Ectodermal cell (in vitro differentiated cells): ENCODE measurements around the gene ERC2.

ENCODE experiments used
- H3K27ac ChIP-seq: 2 replicates; pipeline ENCODE4 v1.7.0; 2013; ENCODE audit warnings: mild to moderate bottlenecking, low read depth, low read length; ENCODE audit not compliant: insufficient read depth, poor library complexity, severe bottlenecking
- H3K27me3 ChIP-seq: 2 replicates; pipeline ENCODE4 v1.7.0; 2013; ENCODE audit warnings: mild to moderate bottlenecking, low read length; ENCODE audit not compliant: insufficient read depth, control insufficient read depth, poor library complexity, severe bottlenecking
- H3K36me3 ChIP-seq: one replicate; pipeline ENCODE4 v1.7.0; 2013; ENCODE audit warnings: low read length; ENCODE audit not compliant: control insufficient read depth, insufficient read depth
- H3K4me1 ChIP-seq: one replicate; pipeline ENCODE4 v1.7.0; 2013; ENCODE audit warnings: low read length; ENCODE audit not compliant: control insufficient read depth, insufficient read depth
- H3K4me3 ChIP-seq: 2 replicates; pipeline ENCODE4 v1.7.0; 2013; ENCODE audit warnings: low read depth, low read length, control low read depth; ENCODE audit not compliant: insufficient read depth
- H3K9me3 ChIP-seq: 2 replicates; pipeline ENCODE4 v1.7.0; 2013; ENCODE audit warnings: mild to moderate bottlenecking, low read length, moderate library complexity; ENCODE audit not compliant: control insufficient read depth
- WGBS, 2 experiments: methylation state at CpG; one replicate each; pipeline ENCODE4 v1.1.7; 2013; ENCODE audit warnings: missing lambda C conversion rate in 2 of 2; 5-methylcytosine and 5-hydroxymethylcytosine counted together

Gene ERC2

DNA sequence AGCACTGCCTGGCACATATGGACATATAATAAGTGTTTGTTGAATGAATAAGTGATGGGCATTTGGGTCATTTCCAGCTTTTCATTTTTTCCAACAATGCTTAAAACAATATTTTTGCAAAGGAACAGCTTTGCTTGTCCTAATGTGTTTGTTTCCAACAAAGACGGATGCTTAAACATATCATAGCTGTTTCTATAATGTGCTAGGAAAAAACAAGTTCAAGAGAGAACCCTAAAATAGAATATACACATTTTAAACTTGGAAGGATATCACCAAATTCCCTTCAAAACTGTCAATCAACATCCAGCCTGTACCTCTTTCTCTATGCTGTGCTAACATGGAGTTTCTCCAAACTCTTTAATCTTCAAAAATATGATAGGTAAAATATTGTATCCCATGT is 756.6 kb downstream of the ERC2 start:
- WGBS, 2 experiments, result 92% methylated on average over 1 of the region's 1 CpG; no CpG with 5 or more reads in 1 of the 2 experiments
- Histone ChIP-seq H3K4me1 (no peaks in the 10 kb centered on the region), H3K9me3 (no peaks in the 10 kb centered on the region), H3K36me3 (no peaks in the 10 kb centered on the region), H3K27me3 (no peaks in the 10 kb centered on the region), H3K4me3 (no peak overlapping the region), H3K27ac (no peak overlapping the region)

DNA sequence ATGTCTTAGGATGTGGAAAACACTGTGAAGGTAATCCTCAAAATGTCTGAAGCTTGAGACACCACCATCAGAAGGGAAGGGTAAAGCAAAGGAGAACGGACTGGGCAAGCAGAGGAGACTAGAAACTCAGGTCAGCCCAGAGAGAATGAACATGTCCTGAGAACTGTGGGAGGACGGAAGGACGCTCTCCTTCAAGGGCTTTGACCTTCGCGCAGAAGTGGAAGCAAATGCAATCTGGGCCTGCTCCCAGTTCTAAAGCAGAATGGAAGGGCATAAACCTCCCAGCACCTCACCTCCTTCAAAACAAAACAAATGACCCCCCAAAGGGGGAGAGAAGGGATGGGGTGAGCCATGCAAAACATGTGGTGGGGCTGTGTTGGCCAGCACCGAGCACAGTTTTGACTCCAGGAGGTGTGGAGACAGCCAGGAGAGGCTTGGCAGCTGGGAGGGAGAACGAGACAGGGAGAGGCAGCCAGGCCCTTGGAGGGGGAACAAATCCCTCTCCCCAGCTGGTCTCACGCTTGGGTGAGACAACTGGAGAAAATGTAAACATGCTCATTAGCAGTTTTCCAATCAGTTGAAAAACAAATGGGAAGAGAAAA is 758.8 kb downstream of the ERC2 start:
- no peaks in the 10 kb centered on the region for H3K4me1 ChIP-seq
- H3K36me3 ChIP-seq, result no peaks in the 10 kb centered on the region
- 91 to 95% methylated on average over 8 of the region's 8 CpGs for WGBS, 2 experiments
- H3K4me3 ChIP-seq, result no peak overlapping the region
- no peaks in the 10 kb centered on the region for H3K27me3 ChIP-seq
- no peaks in the 10 kb centered on the region for H3K9me3 ChIP-seq
- H3K27ac ChIP-seq, result no peak overlapping the region

DNA sequence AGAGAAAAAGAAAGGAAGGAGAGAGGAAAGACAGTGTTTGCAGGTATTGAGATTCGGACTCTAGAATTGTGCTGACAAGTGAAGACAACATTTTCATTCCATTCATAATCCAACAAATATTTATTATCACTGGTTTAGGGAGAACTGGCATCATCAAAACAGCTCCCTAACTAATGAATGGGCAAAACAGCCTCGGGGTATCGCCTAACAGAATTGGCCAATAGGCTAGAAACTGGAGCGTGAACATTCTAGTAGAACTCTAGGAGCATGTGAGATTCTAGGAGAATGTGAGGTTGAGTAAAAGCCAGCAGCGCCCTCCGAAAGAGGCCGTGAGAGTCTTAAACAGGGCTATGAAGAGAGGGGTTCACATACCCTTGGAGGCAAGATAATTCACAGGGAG is 759.3 kb downstream of the ERC2 start:
- Histone ChIP-seq H3K4me3 (no peak overlapping the region), H3K36me3 (no peaks in the 10 kb centered on the region), H3K27me3 (no peaks in the 10 kb centered on the region), H3K4me1 (no peaks in the 10 kb centered on the region), H3K27ac (no peak overlapping the region), H3K9me3 (no peaks in the 10 kb centered on the region)
- 96 to 97% methylated on average over 6 to 7 of the region's 7 CpGs for WGBS, 2 experiments

DNA sequence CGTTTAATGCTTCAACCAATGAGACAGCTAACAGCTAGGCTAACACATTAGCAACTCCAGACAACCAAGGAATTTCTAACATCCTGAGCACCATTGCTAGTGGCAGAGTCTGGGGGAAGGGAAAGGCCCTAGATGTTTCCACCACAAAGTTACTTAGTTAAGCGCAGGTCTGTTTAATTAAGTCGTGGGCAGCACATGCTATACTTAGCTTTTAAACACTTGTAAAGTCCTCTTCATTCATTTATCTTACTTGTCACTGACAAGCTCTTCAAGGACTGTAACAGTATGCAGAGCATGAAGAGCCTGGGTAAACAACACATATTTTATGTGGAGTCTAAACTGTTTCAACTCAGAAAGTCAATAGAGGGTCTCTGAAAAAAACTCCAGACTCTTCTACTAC is 760.0 kb downstream of the ERC2 start:
- WGBS, 2 experiments, result 91 to 95% methylated on average over 3 of the region's 3 CpGs

DNA sequence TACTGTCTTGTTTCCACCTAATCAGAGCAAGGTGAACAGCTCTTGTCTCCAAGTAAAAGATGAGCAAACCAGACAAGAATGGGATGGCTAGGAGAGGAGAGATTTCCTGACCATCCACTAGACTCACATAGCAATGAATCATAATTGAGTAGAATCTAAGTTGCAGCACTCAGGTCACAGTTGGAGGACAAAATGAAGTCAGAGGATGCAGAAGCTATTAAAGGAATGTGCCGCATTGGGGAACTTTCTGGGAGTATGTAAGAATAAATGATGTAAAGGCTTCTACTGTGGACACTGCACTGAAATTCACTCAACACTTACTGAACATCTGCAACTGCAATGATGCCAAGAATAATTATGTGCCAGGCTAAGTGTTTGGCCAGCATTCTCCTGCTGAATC is 763.7 kb downstream of the ERC2 start:
- H3K27me3 ChIP-seq, result no peaks in the 10 kb centered on the region
- no peaks in the 10 kb centered on the region for H3K4me1 ChIP-seq
- no peak overlapping the region for H3K4me3 ChIP-seq
- H3K9me3 ChIP-seq, result no peaks in the 10 kb centered on the region
- no peaks in the 10 kb centered on the region for H3K36me3 ChIP-seq
- WGBS, 2 experiments, result no CpG with 5 or more reads among the region's 1 CpG
- H3K27ac ChIP-seq, result no peak overlapping the region

More for the DNA sequence above, 760.0 kb downstream of the ERC2 start:
- Histone ChIP-seq H3K27me3 (no peaks in the 10 kb centered on the region), H3K4me3 (no peak overlapping the region), H3K27ac (no peak overlapping the region), H3K36me3 (no peaks in the 10 kb centered on the region), H3K9me3 (no peaks in the 10 kb centered on the region), H3K4me1 (no peaks in the 10 kb centered on the region)

DNA sequence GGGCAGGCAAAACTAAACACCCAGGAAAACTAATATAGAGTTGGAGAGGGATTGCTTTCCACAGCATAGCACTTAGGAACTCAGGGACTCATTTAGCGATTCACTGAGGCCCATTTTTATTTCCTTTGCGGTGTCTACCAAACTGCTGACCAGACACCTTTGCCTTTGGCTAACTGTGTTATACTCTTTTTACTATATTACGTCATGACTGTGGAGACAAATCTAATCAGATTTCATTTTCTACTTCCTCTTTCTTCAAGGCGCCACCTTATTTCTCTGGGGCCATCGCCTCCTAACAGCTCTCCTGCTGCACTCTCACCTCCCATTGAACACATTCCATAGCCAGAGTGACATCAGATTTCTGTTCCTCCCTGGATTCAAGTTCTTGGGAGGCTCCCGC is 765.4 kb downstream of the ERC2 start:
- Histone ChIP-seq H3K9me3 (no peaks in the 10 kb centered on the region), H3K27ac (no peak overlapping the region), H3K4me1 (peaks cover 8% of the 10 kb centered on the region), H3K36me3 (no peaks in the 10 kb centered on the region), H3K4me3 (no peak overlapping the region), H3K27me3 (no peaks in the 10 kb centered on the region)
- WGBS, 2 experiments, result 93 to 96% methylated on average over 6 of the region's 6 CpGs

DNA sequence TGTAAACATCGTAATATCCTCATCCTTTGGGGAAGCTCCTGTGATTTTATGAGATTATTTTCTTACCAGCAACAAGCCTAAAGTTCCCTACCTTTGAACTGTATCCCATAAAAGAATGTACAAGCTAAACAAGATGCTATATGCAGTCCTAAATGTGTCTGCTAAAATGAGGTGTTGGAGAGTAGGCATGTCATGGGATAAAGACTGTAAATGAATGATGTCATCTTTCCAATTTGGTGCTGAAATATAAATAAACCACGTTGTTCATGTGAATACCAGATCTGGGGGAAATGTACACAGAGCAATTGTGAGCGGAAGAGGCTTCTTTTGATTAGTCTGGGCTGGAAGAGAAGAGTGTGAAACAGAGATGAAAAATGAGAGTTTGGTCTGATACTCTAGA is 766.3 kb downstream of the ERC2 start:
- 95 to 96% methylated on average over 3 of the region's 3 CpGs for WGBS, 2 experiments
- H3K36me3 ChIP-seq, result no peaks in the 10 kb centered on the region
- H3K27me3 ChIP-seq, result no peaks in the 10 kb centered on the region
- H3K4me3 ChIP-seq, result no peak overlapping the region
- no peaks in the 10 kb centered on the region for H3K9me3 ChIP-seq
- H3K4me1 ChIP-seq, result peaks cover 8% of the 10 kb centered on the region
- no peak overlapping the region for H3K27ac ChIP-seq

DNA sequence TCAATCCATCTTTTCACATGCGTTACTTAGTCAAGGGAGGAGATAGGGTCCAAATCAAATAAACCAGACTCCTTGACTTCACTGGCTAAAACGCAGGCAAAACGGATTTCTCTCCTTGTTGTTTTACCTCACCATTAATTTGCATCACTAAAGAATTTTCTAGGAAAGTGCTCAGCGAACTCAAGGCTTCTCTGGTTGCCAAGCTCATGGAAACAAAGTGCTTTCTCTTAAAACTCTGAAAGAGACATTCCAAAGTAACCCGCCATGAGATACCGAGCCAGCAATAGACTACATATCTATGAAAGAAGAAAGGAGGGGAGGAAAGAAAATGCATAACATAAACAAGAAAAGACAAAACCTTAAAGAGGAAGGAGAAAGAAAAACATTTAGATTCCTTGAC is 769.4 kb downstream of the ERC2 start:
- Histone ChIP-seq H3K27me3 (no peaks in the 10 kb centered on the region), H3K27ac (no peak overlapping the region), H3K36me3 (no peaks in the 10 kb centered on the region), H3K4me1 (peaks cover 8% of the 10 kb centered on the region), H3K9me3 (no peaks in the 10 kb centered on the region), H3K4me3 (no peak overlapping the region)
- 17 to 21% methylated on average over 4 of the region's 6 CpGs for WGBS, 2 experiments

DNA sequence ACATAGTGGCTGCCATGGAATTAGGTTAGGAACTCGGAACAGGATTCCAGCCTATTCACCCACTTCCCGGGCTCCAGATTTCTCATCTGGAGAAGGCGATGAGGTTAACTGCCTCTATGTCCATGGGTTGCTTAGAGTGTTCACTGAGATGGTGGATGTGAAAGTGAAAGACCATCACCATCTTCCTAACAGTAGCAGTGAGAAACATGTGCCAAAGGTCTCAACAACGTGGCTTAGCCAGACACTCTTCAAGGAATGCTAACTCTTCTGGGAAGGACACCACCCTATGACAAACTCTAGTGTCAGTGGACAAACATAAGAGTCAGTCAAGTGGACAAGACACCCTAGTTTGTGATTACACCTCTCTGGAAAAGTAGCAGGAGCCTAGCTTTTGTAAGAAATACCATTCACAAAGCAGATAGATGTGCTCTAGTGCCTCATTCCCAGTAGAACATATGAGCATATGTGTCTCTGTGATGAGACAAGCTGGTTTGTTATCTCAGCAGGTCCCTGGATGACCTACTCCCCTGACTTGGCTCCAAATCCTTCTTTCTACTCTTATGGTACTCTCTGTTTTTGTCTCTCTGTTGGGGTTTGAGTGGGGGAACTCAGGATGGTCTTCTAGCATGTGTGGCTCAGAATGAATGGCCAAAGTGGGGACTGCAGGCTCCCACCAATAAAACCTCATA is 770.9 kb downstream of the ERC2 start:
- H3K4me3 ChIP-seq, result no peak overlapping the region
- no peak overlapping the region for H3K27ac ChIP-seq
- no peaks in the 10 kb centered on the region for H3K36me3 ChIP-seq
- H3K4me1 ChIP-seq, result peaks cover 8% of the 10 kb centered on the region
- 90 to 96% methylated on average over 4 of the region's 4 CpGs for WGBS, 2 experiments
- no peaks in the 10 kb centered on the region for H3K9me3 ChIP-seq
- H3K27me3 ChIP-seq, result no peaks in the 10 kb centered on the region

DNA sequence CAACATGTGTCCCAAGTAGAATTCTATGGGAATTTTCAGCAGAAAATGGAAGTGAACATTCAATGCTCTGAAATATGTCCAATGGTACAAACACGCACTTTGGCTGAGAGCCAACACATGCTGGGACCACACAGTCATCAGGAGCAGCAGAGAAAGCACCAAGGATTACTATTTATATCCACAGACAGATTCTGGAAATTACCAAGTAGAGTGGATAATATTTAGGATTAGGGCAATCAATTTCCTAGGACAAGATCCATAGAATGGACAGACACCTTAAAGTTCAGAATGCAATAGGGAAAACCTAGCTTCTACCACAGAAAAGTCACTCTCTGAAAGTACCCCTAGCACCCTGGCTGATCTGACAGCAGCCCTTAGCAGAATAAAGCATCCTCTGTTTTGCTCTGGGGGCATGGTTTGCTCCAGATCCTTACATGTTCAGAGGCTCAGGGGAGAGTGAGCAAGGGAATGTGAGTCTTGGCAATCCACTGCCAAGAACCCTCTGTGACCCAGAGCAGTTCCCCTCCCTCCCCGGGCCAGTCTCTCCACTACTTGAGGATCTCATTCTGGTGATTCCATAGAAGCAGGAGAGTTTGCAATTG is 775.2 kb downstream of the ERC2 start:
- no peaks in the 10 kb centered on the region for H3K36me3 ChIP-seq
- no peak overlapping the region for H3K4me3 ChIP-seq
- H3K27ac ChIP-seq, result no peak overlapping the region
- no peaks in the 10 kb centered on the region for H3K27me3 ChIP-seq
- no peaks in the 10 kb centered on the region for H3K9me3 ChIP-seq
- H3K4me1 ChIP-seq, result peaks cover 14% of the 10 kb centered on the region
- 93 to 97% methylated on average over 1 to 2 of the region's 2 CpGs for WGBS, 2 experiments
